Measurements from ENCODE around the gene TSPEAR. TPM values are rescaled to one million over a fixed set of nuclear protein-coding genes. Genes with fewer than 3 reads are reported as not detected.
"Not testable (repeated sequence)": the region's sequence is repeated elsewhere in the genome, so short reads cannot be mapped to it uniquely, and the experiment has no call there.

TSPEAR gene
- polyA plus RNA-seq, 1 experiment: not detected

- no peak for TF ChIP-seq CTCF (IDR thresholded peaks at IDR 0.05; ENCODE audit: insufficient read depth, low read depth, low read length)
- ChIA-PET CTCF (no interaction called here), POLR2A (no interaction called here)
- no peak overlapping the region for H3K4me3 ChIP-seq (ENCODE audit: low read depth, low read length)
- DNase-seq (ENCODE audit: low read depth): no peak
- H3K36me3 ChIP-seq (ENCODE audit: control insufficient read depth, insufficient read depth, low read length): no peaks in the 10 kb centered on the region
- peaks cover 7% of the 10 kb centered on the region for H3K27me3 ChIP-seq (ENCODE audit: control insufficient read depth, insufficient read depth, low read length)
These were observed 160.6 kb downstream of the TSPEAR start for GRCh38 chr21:44550807-44551206.

DNA sequence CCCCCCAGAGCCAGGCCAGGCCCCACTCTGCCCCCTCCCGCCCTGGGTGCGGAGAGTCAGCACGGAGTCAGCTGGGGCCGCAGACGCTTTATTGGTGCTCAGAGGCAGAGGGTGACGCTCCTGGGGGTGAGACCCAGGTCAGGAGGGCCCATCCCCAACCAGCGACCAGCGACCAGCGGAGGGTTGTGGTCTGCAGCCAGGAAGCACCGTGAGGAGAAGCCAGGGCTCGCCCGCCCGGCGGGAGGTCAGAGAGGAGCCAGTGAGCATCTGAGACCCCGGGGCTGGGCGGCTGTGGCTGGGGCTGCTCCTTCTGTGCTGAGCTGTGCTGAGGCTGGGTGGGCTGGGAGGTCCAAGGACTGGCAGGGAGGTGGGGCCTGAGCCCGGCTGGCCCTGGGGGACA is 161.1 kb downstream of the TSPEAR start:
- POLR2A ChIA-PET; DNase-seq (ENCODE audit: low read depth); CTCF ChIA-PET: not testable (repeated sequence)

GRCh38 chr21:44549525-44550211 is 161.7 kb downstream of the TSPEAR start:
- H3K27me3 ChIP-seq (ENCODE audit: control insufficient read depth, insufficient read depth, low read length): no peaks in the 10 kb centered on the region
- POLR2A ChIA-PET: no interaction called here
- no peak for DNase-seq (ENCODE audit: low read depth)
- CTCF ChIA-PET: no interaction called here
- H3K4me3 ChIP-seq (ENCODE audit: low read depth, low read length): no peak overlapping the region
- H3K36me3 ChIP-seq (ENCODE audit: control insufficient read depth, insufficient read depth, low read length): no peaks in the 10 kb centered on the region
- no peak for TF ChIP-seq CTCF (IDR thresholded peaks at IDR 0.05; ENCODE audit: insufficient read depth, low read depth, low read length)

More for the DNA sequence above, 161.1 kb downstream of the TSPEAR start:
- H3K27me3 ChIP-seq (ENCODE audit: control insufficient read depth, insufficient read depth, low read length); H3K4me3 ChIP-seq (ENCODE audit: low read depth, low read length); H3K36me3 ChIP-seq (ENCODE audit: control insufficient read depth, insufficient read depth, low read length): not testable (repeated sequence)

GRCh38 chr21:44548922-44549321 is 162.4 kb downstream of the TSPEAR start:
- CTCF ChIA-PET: no interaction called here
- POLR2A ChIA-PET: no interaction called here
- no peaks in the 10 kb centered on the region for H3K36me3 ChIP-seq (ENCODE audit: control insufficient read depth, insufficient read depth, low read length)
- DNase-seq (ENCODE audit: low read depth): no peak
- TF ChIP-seq CTCF (IDR thresholded peaks at IDR 0.05; ENCODE audit: insufficient read depth, low read depth, low read length): no peak
- H3K4me3 ChIP-seq (ENCODE audit: low read depth, low read length): no peak overlapping the region
- no peaks in the 10 kb centered on the region for H3K27me3 ChIP-seq (ENCODE audit: control insufficient read depth, insufficient read depth, low read length)

GRCh38 chr21:44548381-44548780 is 163.0 kb downstream of the TSPEAR start:
- no peak for DNase-seq (ENCODE audit: low read depth)
- CTCF ChIA-PET: no interaction called here
- Histone ChIP-seq H3K4me3 (ENCODE audit: low read depth, low read length) (no peak overlapping the region), H3K27me3 (ENCODE audit: control insufficient read depth, insufficient read depth, low read length) (no peaks in the 10 kb centered on the region), H3K36me3 (ENCODE audit: control insufficient read depth, insufficient read depth, low read length) (no peaks in the 10 kb centered on the region)
- TF ChIP-seq CTCF (IDR thresholded peaks at IDR 0.05; ENCODE audit: insufficient read depth, low read depth, low read length): no peak
- POLR2A ChIA-PET: no interaction called here

Data from BJ (cell line).